CD4-positive, CD25-positive, alpha-beta regulatory T cell (primary cell): ENCODE results near the gene DDX27. TPM values are rescaled to one million over a fixed set of nuclear protein-coding genes. Genes with fewer than 3 reads are reported as not detected.
A peak's percentile ranks its signal among the peaks of the same experiment; 100 is the strongest.

Experiments used
- ATAC-seq, 2 donors: fragments of 150-1000 bp; cut with Tn5 transposase; one replicate each; pipeline ENCODE4 v1.10.0; 2021; ENCODE audit warnings: low read depth in 2 of 2, moderate number of reproducible peaks in 2 of 2, moderate library complexity in 1 of 2
- DNase-seq, 3 donors: peaks; one replicate each; pipeline versions ENCODE4 v3.0.0 to v3.0.0-alpha.2; 2012 to 2022; ENCODE audit warnings: mixed read lengths in 1 of 3
- H3K27ac ChIP-seq: one replicate; pipeline ENCODE4 v1.7.0; 2013; ENCODE audit warnings: mild to moderate bottlenecking, low read length; ENCODE audit not compliant: insufficient read depth, poor library complexity, severe bottlenecking
- H3K27me3 ChIP-seq: one replicate; pipeline ENCODE4 v1.7.0; 2013; ENCODE audit warnings: low read length; ENCODE audit not compliant: control insufficient read depth, insufficient read depth
- H3K36me3 ChIP-seq: one replicate; pipeline ENCODE4 v1.7.0; 2013; ENCODE audit warnings: mild to moderate bottlenecking, low read length, moderate library complexity; ENCODE audit not compliant: control insufficient read depth, insufficient read depth
- H3K4me1 ChIP-seq: 2 replicates; pipeline ENCODE4 v1.7.0; 2013; ENCODE audit warnings: mild to moderate bottlenecking, low read length; ENCODE audit not compliant: insufficient read depth, control insufficient read depth, poor library complexity, severe bottlenecking
- H3K4me3 ChIP-seq: one replicate; pipeline ENCODE4 v1.7.0; 2013; ENCODE audit warnings: low read depth, mild to moderate bottlenecking, low read length, moderate library complexity
- H3K9me3 ChIP-seq, 2 experiments: 1 replicate in 1 of 2; 2 replicates in 1 of 2; pipeline ENCODE4 v1.7.0; 2013; ENCODE audit warnings: low read length in 2 of 2, mild to moderate bottlenecking in 1 of 2, moderate library complexity in 1 of 2; ENCODE audit not compliant: control insufficient read depth in 2 of 2
- H3K27ac Mint-ChIP-seq, 3 donors: one replicate each; pipeline ENCODE4 v1.8.0; 2020 to 2022; ENCODE audit warnings: mild to moderate bottlenecking in 3 of 3, mixed read lengths in 3 of 3, moderate library complexity in 2 of 3
- H3K27me3 Mint-ChIP-seq: one replicate; pipeline ENCODE4 v1.8.0; 2022; ENCODE audit warnings: mild to moderate bottlenecking, mixed read lengths
- H3K36me3 Mint-ChIP-seq: one replicate; pipeline ENCODE4 v1.8.0; 2020; ENCODE audit warnings: mixed read lengths
- H3K4me1 Mint-ChIP-seq, 4 donors: one replicate each; pipeline ENCODE4 v1.8.0; 2020 to 2022; ENCODE audit warnings: mixed read lengths in 4 of 4, mild to moderate bottlenecking in 1 of 4
- H3K4me3 Mint-ChIP-seq, 4 donors: one replicate each; pipeline ENCODE4 v1.8.0; 2020 to 2022; ENCODE audit warnings: mild to moderate bottlenecking in 4 of 4, mixed read lengths in 4 of 4, moderate library complexity in 3 of 4
- H3K9me3 Mint-ChIP-seq, 7 donors: one replicate each; pipeline ENCODE4 v1.8.0; 2020 to 2022; ENCODE audit warnings: mixed read lengths in 7 of 7, mild to moderate bottlenecking in 3 of 7, moderate library complexity in 2 of 7
- polyA plus RNA-seq, 4 donors: library from polyadenylated mRNA; unstranded; fragments of 300-500 nt; fragmentation: Illumina TruSeq; gene quantifications; one replicate each; pipeline ENCODE4 v1.2.3, GENCODE V29; 2021
- total RNA-seq: library from RNA; stranded (reverse); gene quantifications from one replicate; pipeline ENCODE4 v1.2.3, GENCODE V29; 2022

DDX27 gene, protein sequence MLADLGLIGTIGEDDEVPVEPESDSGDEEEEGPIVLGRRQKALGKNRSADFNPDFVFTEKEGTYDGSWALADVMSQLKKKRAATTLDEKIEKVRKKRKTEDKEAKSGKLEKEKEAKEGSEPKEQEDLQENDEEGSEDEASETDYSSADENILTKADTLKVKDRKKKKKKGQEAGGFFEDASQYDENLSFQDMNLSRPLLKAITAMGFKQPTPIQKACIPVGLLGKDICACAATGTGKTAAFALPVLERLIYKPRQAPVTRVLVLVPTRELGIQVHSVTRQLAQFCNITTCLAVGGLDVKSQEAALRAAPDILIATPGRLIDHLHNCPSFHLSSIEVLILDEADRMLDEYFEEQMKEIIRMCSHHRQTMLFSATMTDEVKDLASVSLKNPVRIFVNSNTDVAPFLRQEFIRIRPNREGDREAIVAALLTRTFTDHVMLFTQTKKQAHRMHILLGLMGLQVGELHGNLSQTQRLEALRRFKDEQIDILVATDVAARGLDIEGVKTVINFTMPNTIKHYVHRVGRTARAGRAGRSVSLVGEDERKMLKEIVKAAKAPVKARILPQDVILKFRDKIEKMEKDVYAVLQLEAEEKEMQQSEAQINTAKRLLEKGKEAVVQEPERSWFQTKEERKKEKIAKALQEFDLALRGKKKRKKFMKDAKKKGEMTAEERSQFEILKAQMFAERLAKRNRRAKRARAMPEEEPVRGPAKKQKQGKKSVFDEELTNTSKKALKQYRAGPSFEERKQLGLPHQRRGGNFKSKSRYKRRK
- total RNA-seq (105 TPM), polyA plus RNA-seq (10 to 100 TPM; 24.4 to 39.6 (median 34.8) TPM)

- Histone ChIP-seq H3K27ac (peak within 1 kb of the TSS; percentile 97), H3K36me3 (peaks cover 28% of the 10 kb centered on the region), H3K4me3 (peak within 1 kb of the TSS; percentile 92), H3K9me3 (no peaks in the 10 kb centered on the region), H3K4me1 (peaks cover 23% of the 10 kb centered on the region), H3K27me3 (no peaks in the 10 kb centered on the region)
- Mint-ChIP-seq H3K4me1 (peaks cover 14 to 42% (median 24%) of the 10 kb centered on the region in 4 donors), H3K9me3 (peaks cover 0 to 2% (median 0%) of the 10 kb centered on the region in 7 donors), H3K27ac (peak within 1 kb of the TSS; percentile 95 to 99 (median 97)), H3K36me3 (peaks cover 20% of the 10 kb centered on the region), H3K27me3 (peaks cover 17% of the 10 kb centered on the region), H3K4me3 (peak within 1 kb of the TSS; percentile 93 to 98 (median 95))
- DNase-seq (peak; percentile 95 to 99 (median 97)), ATAC-seq (peak; percentile 88)
Measured at GRCh38 chr20:49219091-49219923, at the start of gene DDX27. DDX27 (plus strand) TSS chr20:49219416; CDS start chr20:49219449, 33 bp downstream.

- Histone ChIP-seq H3K4me1 (peaks cover 42% of the 10 kb centered on the region), H3K4me3 (peak overlapping the region; percentile 13), H3K27ac (no peak overlapping the region), H3K27me3 (no peaks in the 10 kb centered on the region), H3K36me3 (peaks cover 28% of the 10 kb centered on the region), H3K9me3 (no peaks in the 10 kb centered on the region)
- Mint-ChIP-seq H3K4me1 (peaks cover 38 to 73% (median 60%) of the 10 kb centered on the region in 4 donors), H3K36me3 (peaks cover 27% of the 10 kb centered on the region), H3K4me3 (peak overlapping the region in 1 of 4 donors; percentile 13), H3K9me3 (no peaks in the 10 kb centered on the region), H3K27me3 (no peaks in the 10 kb centered on the region), H3K27ac (peak overlapping the region; percentile 26 to 84 (median 70))
- no peak for ATAC-seq
- DNase-seq: no peak
Measured at GRCh38 chr20:49169547-49169946, 49.7 kb upstream of the DDX27 start.

GRCh38 chr20:49170714-49171113 is 48.5 kb upstream of the DDX27 start:
- peaks cover 38% of the 10 kb centered on the region for H3K4me1 ChIP-seq
- H3K27me3 ChIP-seq: no peaks in the 10 kb centered on the region
- H3K27ac ChIP-seq: no peak overlapping the region
- Mint-ChIP-seq H3K4me1 (peaks cover 37 to 71% (median 58%) of the 10 kb centered on the region in 4 donors), H3K27ac (no peak overlapping the region), H3K4me3 (no peak overlapping the region), H3K36me3 (peaks cover 26% of the 10 kb centered on the region), H3K9me3 (no peaks in the 10 kb centered on the region), H3K27me3 (no peaks in the 10 kb centered on the region)
- no peak overlapping the region for H3K4me3 ChIP-seq
- ATAC-seq: no peak
- no peak for DNase-seq
- H3K36me3 ChIP-seq: peaks cover 25% of the 10 kb centered on the region
- no peaks in the 10 kb centered on the region for H3K9me3 ChIP-seq

- Mint-ChIP-seq H3K4me1 (peaks cover 28 to 64% (median 48%) of the 10 kb centered on the region in 4 donors), H3K27me3 (no peaks in the 10 kb centered on the region), H3K9me3 (no peaks in the 10 kb centered on the region), H3K4me3 (peak overlapping the region in 1 of 4 donors; percentile 58), H3K27ac (peak overlapping the region in 1 of 3 donors; percentile 45), H3K36me3 (peaks cover 23% of the 10 kb centered on the region)
- Histone ChIP-seq H3K27me3 (no peaks in the 10 kb centered on the region), H3K9me3 (no peaks in the 10 kb centered on the region), H3K4me3 (no peak overlapping the region), H3K36me3 (peaks cover 24% of the 10 kb centered on the region), H3K27ac (no peak overlapping the region), H3K4me1 (peaks cover 26% of the 10 kb centered on the region)
- no peak for ATAC-seq
- no peak for DNase-seq
Measured at GRCh38 chr20:49171909-49172308, 47.3 kb upstream of the DDX27 start.

DNA sequence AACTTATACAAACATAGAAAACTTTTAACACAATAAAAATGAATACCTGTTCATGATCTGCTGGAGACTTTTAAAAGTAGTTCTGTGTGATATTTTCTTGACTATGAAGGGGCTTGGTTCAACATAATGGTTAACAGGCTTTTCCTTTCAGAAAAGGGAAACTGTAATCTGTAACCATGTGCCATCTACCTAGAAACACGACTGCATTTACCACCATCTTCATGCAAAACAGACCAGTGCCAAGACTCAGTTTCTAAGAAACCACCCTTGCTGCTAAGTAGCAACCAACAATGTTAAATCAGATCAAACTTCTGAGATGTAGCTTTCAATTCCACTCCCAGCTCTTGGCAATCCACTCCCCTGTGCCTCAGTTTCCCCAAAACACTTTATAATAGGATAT is 46.8 kb upstream of the DDX27 start:
- Mint-ChIP-seq H3K4me3 (peak overlapping the region in 1 of 4 donors; percentile 58), H3K4me1 (peaks cover 27 to 59% (median 44%) of the 10 kb centered on the region in 4 donors), H3K27ac (peak overlapping the region; percentile 45 to 86 (median 59)), H3K9me3 (no peaks in the 10 kb centered on the region), H3K36me3 (peaks cover 23% of the 10 kb centered on the region), H3K27me3 (no peaks in the 10 kb centered on the region)
- no peaks in the 10 kb centered on the region for H3K9me3 ChIP-seq
- H3K4me3 ChIP-seq: no peak overlapping the region
- peaks cover 21% of the 10 kb centered on the region for H3K4me1 ChIP-seq
- no peaks in the 10 kb centered on the region for H3K27me3 ChIP-seq
- DNase-seq: peak in 1 of 3 donors; percentile 74
- no peak for ATAC-seq
- peaks cover 24% of the 10 kb centered on the region for H3K36me3 ChIP-seq
- no peak overlapping the region for H3K27ac ChIP-seq

DNA sequence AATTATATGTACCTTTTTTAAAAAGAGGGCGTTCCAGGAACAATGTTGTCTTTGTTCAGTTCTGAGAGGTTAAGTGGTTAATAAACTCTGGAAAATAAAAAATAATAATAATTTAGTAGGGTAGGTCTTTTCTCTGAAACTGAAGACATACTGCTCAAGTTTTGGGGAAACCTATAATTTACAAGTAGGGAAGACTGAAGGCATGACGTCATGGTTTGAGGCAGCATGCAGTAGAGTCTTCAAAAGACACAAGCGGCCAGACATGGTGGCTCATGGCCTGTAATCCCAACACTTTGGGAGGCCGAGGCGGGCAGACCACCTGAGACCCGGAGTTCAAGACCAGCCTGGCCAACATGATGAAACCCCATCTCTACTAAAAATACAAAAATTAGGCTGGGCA is 45.0 kb upstream of the DDX27 start:
- ATAC-seq: no peak
- Mint-ChIP-seq H3K4me3 (no peak overlapping the region), H3K27me3 (no peaks in the 10 kb centered on the region), H3K4me1 (peaks cover 18 to 53% (median 31%) of the 10 kb centered on the region in 4 donors), H3K27ac (no peak overlapping the region), H3K9me3 (no peaks in the 10 kb centered on the region), H3K36me3 (peaks cover 23% of the 10 kb centered on the region)
- Histone ChIP-seq H3K36me3 (peaks cover 24% of the 10 kb centered on the region), H3K9me3 (no peaks in the 10 kb centered on the region), H3K4me3 (no peak overlapping the region), H3K27me3 (no peaks in the 10 kb centered on the region), H3K4me1 (peaks cover 8% of the 10 kb centered on the region), H3K27ac (no peak overlapping the region)
- DNase-seq: no peak
